ENCODE results near the gene TP53I13.

- TF ChIP-seq EP300 (IDR thresholded peaks at IDR 0.05; ENCODE audit: borderline replicate concordance in 1 of 2, control insufficient read depth in 1 of 2, low read depth in 2 of 2, low read length in 2 of 2): no peak
- TF ChIP-seq SUZ12 (IDR thresholded peaks at IDR 0.05; ENCODE audit: unreplicated experiment): no peak
- no peak for TF ChIP-seq ESRRA (IDR thresholded peaks at IDR 0.05; ENCODE audit: low read length)
- no peak for TF ChIP-seq POLR2AphosphoS5 (IDR thresholded peaks at IDR 0.05; ENCODE audit: low read length)
Observed at GRCh38 chr17:29581583-29582253, 13.2 kb downstream of the TP53I13 start.
